Amniotic epithelial cell (primary cell): ENCODE data around the gene URB2.
"Not testable (repeated sequence)": the region's sequence is repeated elsewhere in the genome, so short reads cannot be mapped to it uniquely, and the experiment has no call there.

Source experiments
- DNase-seq: peaks from one replicate; pipeline ENCODE4 v3.0.0-alpha.2; 2010; ENCODE audit warnings: low read depth

URB2 gene

GRCh38 chr1:229614701-229615100 lies 11.3 kb upstream of the URB2 start:
- no peak for DNase-seq

GRCh38 chr1:229617351-229618100 lies 8.5 kb upstream of the URB2 start:
- DNase-seq: peak; percentile 6

GRCh38 chr1:229619002-229619401 lies 7.0 kb upstream of the URB2 start:
- DNase-seq: no peak

GRCh38 chr1:229619614-229620013 lies 6.4 kb upstream of the URB2 start:
- DNase-seq: no peak

GRCh38 chr1:229620876-229621275 lies 5.2 kb upstream of the URB2 start:
- DNase-seq: peak; percentile 87

- peak; percentile 29 for DNase-seq
Observed at GRCh38 chr1:229621663-229622062, 4.4 kb upstream of the URB2 start.

- DNase-seq: not testable (repeated sequence)
Observed at GRCh38 chr1:229622641-229623120, 3.4 kb upstream of the URB2 start.

- no peak for DNase-seq
Observed at GRCh38 chr1:229623225-229623624, 2.8 kb upstream of the URB2 start.

- no peak for DNase-seq
Observed at GRCh38 chr1:229623838-229624237, 2.2 kb upstream of the URB2 start.

- no peak for DNase-seq
Observed at GRCh38 chr1:229624521-229625070, 1.5 kb upstream of the URB2 start.

- DNase-seq: peak; percentile 51
Observed at GRCh38 chr1:229625071-229625914, 754 bp upstream of the URB2 start.

- DNase-seq: no peak
Observed at GRCh38 chr1:229627003-229627402, 956 bp downstream of the URB2 start.

GRCh38 chr1:229629261-229629660 lies 3.2 kb downstream of the URB2 start:
- DNase-seq: peak; percentile 73

GRCh38 chr1:229631148-229631547 lies 5.1 kb downstream of the URB2 start:
- no peak for DNase-seq

GRCh38 chr1:229631966-229632365 lies 5.9 kb downstream of the URB2 start:
- DNase-seq: no peak

GRCh38 chr1:229636042-229636441 lies 10.0 kb downstream of the URB2 start:
- no peak for DNase-seq

- no peak for DNase-seq
Observed at GRCh38 chr1:229637746-229638145, 11.7 kb downstream of the URB2 start.

- DNase-seq: no peak
Observed at GRCh38 chr1:229640455-229640854, 14.4 kb downstream of the URB2 start.

- no peak for DNase-seq
Observed at GRCh38 chr1:229641306-229641705, 15.3 kb downstream of the URB2 start.

- DNase-seq: no peak
Observed at GRCh38 chr1:229642376-229642775, 16.3 kb downstream of the URB2 start.

- DNase-seq: no peak
Observed at GRCh38 chr1:229642970-229643369, 16.9 kb downstream of the URB2 start.

- peak; percentile 82 for DNase-seq
Observed at GRCh38 chr1:229643996-229644745, 18.1 kb downstream of the URB2 start.
